Measurements from ENCODE around the gene B4GALT2.

B4GALT2 gene

GRCh38 chr1:43946236-43947060, 32.6 kb upstream of the B4GALT2 start, which contains the start of gene IPO13:
IPO13 (plus strand) TSS chr1:43946950; CDS start chr1:43947601, 651 bp downstream.
- peak; percentile 94 for DNase-seq (ENCODE audit: low spot score)

- no peak for DNase-seq (ENCODE audit: low spot score)
Observed at GRCh38 chr1:43947061-43947873, 31.7 kb upstream of the B4GALT2 start.

- DNase-seq (ENCODE audit: low spot score), result no peak
Observed at GRCh38 chr1:43947874-43948437, 31.1 kb upstream of the B4GALT2 start.

GRCh38 chr1:43949678-43950077, 29.3 kb upstream of the B4GALT2 start:
- no peak for DNase-seq (ENCODE audit: low spot score)

GRCh38 chr1:43951021-43951985, 27.7 kb upstream of the B4GALT2 start:
- DNase-seq (ENCODE audit: low spot score), result no peak

- DNase-seq (ENCODE audit: low spot score), result no peak
Observed at GRCh38 chr1:43952731-43953346, 26.2 kb upstream of the B4GALT2 start.

GRCh38 chr1:43953361-43953760, 25.6 kb upstream of the B4GALT2 start:
- no peak for DNase-seq (ENCODE audit: low spot score)

- no peak for DNase-seq (ENCODE audit: low spot score)
Observed at GRCh38 chr1:43954036-43954435, 25.0 kb upstream of the B4GALT2 start.

GRCh38 chr1:43956234-43956633, 22.8 kb upstream of the B4GALT2 start:
- no peak for DNase-seq (ENCODE audit: low spot score)

GRCh38 chr1:43957407-43958040, 21.5 kb upstream of the B4GALT2 start:
- DNase-seq (ENCODE audit: low spot score), result no peak

- DNase-seq (ENCODE audit: low spot score), result no peak
Observed at GRCh38 chr1:43958351-43959255, 20.4 kb upstream of the B4GALT2 start.

- no peak for DNase-seq (ENCODE audit: low spot score)
Observed at GRCh38 chr1:43960798-43961197, 18.2 kb upstream of the B4GALT2 start.

GRCh38 chr1:43961692-43962091, 17.3 kb upstream of the B4GALT2 start:
- no peak for DNase-seq (ENCODE audit: low spot score)

- no peak for DNase-seq (ENCODE audit: low spot score)
Observed at GRCh38 chr1:43962324-43962723, 16.7 kb upstream of the B4GALT2 start.

- no peak for DNase-seq (ENCODE audit: low spot score)
Observed at GRCh38 chr1:43963006-43963405, 16.0 kb upstream of the B4GALT2 start.

GRCh38 chr1:43963890-43964289, 15.1 kb upstream of the B4GALT2 start:
- DNase-seq (ENCODE audit: low spot score), result no peak

- DNase-seq (ENCODE audit: low spot score), result no peak
Observed at GRCh38 chr1:43965316-43965715, 13.7 kb upstream of the B4GALT2 start.

GRCh38 chr1:43968348-43968948, 10.6 kb upstream of the B4GALT2 start:
- DNase-seq (ENCODE audit: low spot score), result peak; percentile 36

- DNase-seq (ENCODE audit: low spot score), result no peak
Observed at GRCh38 chr1:43969416-43969745, 9.6 kb upstream of the B4GALT2 start.

All from COLO829 (cell line).